ENCODE results near the gene GRIA4.

DNA sequence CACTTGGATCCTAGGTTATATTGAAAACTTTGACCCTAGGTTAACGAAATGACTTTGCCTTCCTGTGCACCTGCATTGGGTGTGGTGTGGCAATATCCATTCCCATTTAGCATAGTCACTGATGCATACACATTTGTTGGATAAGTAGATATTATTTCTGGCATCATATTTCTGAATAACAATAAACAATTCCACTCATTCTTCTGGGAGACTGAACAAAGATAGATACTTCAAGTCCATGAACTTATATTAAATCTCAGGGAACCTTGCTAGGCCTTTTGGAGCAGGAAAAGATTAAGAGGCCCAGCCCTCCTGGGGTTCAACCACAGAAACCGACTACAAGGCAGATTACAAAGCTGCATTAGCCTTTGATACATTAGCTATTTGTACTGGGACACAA lies 293.2 kb downstream of the GRIA4 start:
- TF ChIP-seq ZFP37 (tag by site-specific recombination; IDR thresholded peaks at IDR 0.05) (no peak), ZBTB17 (tag by site-specific recombination; IDR thresholded peaks at IDR 0.05) (no peak), HOXA7 (CRISPR knock-in tag; IDR thresholded peaks at IDR 0.05; ENCODE audit: borderline replicate concordance) (no peak), BCL11B (tag by site-specific recombination; IDR thresholded peaks at IDR 0.05; ENCODE audit: low read depth) (no peak), ZNF530 (tag by site-specific recombination; IDR thresholded peaks at IDR 0.05; ENCODE audit: low read depth) (no peak), TCF7L2 (IDR thresholded peaks at IDR 0.05; ENCODE audit: borderline replicate concordance, low read depth, low read length) (no peak), ZNF292 (tag by site-specific recombination; IDR thresholded peaks at IDR 0.05; ENCODE audit: borderline replicate concordance, low read depth) (no peak)
- TF ChIP-seq, protein P1, sequence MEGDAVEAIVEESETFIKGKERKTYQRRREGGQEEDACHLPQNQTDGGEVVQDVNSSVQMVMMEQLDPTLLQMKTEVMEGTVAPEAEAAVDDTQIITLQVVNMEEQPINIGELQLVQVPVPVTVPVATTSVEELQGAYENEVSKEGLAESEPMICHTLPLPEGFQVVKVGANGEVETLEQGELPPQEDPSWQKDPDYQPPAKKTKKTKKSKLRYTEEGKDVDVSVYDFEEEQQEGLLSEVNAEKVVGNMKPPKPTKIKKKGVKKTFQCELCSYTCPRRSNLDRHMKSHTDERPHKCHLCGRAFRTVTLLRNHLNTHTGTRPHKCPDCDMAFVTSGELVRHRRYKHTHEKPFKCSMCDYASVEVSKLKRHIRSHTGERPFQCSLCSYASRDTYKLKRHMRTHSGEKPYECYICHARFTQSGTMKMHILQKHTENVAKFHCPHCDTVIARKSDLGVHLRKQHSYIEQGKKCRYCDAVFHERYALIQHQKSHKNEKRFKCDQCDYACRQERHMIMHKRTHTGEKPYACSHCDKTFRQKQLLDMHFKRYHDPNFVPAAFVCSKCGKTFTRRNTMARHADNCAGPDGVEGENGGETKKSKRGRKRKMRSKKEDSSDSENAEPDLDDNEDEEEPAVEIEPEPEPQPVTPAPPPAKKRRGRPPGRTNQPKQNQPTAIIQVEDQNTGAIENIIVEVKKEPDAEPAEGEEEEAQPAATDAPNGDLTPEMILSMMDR (tag by site-specific recombination; IDR thresholded peaks at IDR 0.05) = no peak
- TF ChIP-seq, protein P2, sequence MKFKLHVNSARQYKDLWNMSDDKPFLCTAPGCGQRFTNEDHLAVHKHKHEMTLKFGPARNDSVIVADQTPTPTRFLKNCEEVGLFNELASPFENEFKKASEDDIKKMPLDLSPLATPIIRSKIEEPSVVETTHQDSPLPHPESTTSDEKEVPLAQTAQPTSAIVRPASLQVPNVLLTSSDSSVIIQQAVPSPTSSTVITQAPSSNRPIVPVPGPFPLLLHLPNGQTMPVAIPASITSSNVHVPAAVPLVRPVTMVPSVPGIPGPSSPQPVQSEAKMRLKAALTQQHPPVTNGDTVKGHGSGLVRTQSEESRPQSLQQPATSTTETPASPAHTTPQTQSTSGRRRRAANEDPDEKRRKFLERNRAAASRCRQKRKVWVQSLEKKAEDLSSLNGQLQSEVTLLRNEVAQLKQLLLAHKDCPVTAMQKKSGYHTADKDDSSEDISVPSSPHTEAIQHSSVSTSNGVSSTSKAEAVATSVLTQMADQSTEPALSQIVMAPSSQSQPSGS (tag by site-specific recombination; IDR thresholded peaks at IDR 0.05; ENCODE audit: low read depth) = no peak
- TF ChIP-seq, protein P3, sequence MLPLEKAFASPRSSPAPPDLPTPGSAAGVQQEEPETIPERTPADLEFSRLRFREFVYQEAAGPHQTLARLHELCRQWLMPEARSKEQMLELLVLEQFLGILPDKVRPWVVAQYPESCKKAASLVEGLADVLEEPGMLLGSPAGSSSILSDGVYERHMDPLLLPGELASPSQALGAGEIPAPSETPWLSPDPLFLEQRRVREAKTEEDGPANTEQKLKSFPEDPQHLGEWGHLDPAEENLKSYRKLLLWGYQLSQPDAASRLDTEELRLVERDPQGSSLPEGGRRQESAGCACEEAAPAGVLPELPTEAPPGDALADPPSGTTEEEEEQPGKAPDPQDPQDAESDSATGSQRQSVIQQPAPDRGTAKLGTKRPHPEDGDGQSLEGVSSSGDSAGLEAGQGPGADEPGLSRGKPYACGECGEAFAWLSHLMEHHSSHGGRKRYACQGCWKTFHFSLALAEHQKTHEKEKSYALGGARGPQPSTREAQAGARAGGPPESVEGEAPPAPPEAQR (tag by site-specific recombination; IDR thresholded peaks at IDR 0.05) = no peak

All from HEK293 (cell line).